Uterus (tissue), 2 donors: ENCODE results near the gene JARID2.

Source experiments
- POLR2A ChIP-seq, 2 donors: fragments of 450-650 bp; IDR thresholded peaks; one replicate each; pipeline ENCODE4 v1.6.1; 2016; ENCODE audit warnings: antibody characterized with exemption in 2 of 2, mild to moderate bottlenecking in 1 of 2, moderate library complexity in 1 of 2
- TF ChIP-seq, protein P1 (sequence below), 4 experiments: fragments of 200-600 bp in 2 of 4; fragments of 450-650 bp in 2 of 4; sonication (generic) in 2 of 4; IDR thresholded peaks; one replicate each; pipeline ENCODE4 v1.5.1; 2016 to 2019; ENCODE audit warnings: antibody characterized with exemption in 4 of 4, mild to moderate bottlenecking in 2 of 4, moderate library complexity in 1 of 4

DNA sequence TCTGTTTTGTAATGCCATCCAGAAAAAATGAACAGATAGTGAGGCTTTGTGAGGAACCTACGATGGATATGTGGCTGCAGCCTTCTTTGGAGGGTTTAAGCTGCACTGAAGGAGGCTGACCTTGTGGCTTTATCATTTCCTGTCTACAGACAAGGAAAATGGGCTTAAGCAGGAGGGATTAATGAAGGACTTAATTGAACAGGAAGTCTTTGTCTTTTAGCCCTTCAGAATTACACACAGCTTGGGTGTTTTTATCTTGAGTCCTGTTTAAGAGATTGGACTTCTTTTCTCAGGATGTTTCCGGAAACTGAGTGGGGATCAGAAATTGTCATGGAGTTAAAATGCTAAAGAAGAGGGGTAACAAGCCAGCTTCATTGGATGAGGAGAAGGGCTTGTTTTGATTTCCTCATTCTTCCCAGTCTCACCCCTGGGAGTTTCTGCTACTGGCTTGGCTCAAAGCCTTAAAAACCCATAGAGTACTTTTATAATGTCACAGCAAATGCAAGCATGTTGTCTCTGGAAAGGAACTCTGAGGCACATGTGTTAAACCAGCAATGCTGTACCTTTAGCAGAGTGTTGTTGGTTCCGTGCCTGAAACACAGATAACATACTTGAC is 193.6 kb downstream of the JARID2 start:
- TF ChIP-seq, protein P1, sequence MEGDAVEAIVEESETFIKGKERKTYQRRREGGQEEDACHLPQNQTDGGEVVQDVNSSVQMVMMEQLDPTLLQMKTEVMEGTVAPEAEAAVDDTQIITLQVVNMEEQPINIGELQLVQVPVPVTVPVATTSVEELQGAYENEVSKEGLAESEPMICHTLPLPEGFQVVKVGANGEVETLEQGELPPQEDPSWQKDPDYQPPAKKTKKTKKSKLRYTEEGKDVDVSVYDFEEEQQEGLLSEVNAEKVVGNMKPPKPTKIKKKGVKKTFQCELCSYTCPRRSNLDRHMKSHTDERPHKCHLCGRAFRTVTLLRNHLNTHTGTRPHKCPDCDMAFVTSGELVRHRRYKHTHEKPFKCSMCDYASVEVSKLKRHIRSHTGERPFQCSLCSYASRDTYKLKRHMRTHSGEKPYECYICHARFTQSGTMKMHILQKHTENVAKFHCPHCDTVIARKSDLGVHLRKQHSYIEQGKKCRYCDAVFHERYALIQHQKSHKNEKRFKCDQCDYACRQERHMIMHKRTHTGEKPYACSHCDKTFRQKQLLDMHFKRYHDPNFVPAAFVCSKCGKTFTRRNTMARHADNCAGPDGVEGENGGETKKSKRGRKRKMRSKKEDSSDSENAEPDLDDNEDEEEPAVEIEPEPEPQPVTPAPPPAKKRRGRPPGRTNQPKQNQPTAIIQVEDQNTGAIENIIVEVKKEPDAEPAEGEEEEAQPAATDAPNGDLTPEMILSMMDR (IDR thresholded peaks at IDR 0.05) = no peak
- no peak for TF ChIP-seq POLR2A (IDR thresholded peaks at IDR 0.05)
